SJCRH30 (cell line): Measurements from ENCODE around the gene NFS1. TPM values are rescaled to one million over a fixed set of nuclear protein-coding genes. Genes with fewer than 3 reads are reported as not detected.
"Not testable (repeated sequence)": the region's sequence is repeated elsewhere in the genome, so short reads cannot be mapped to it uniquely, and the experiment has no call there.

ENCODE experiments used
- DNase-seq, 2 experiments: peaks; one replicate each; pipeline ENCODE4 v3.0.0-alpha.2; 2015 to 2020
- H3K27ac ChIP-seq: fragments of 250-450 bp; sonication (Bioruptor Pico); 2 replicates; pipeline ENCODE4 v1.5.1; 2020; ENCODE audit warnings: mild to moderate bottlenecking, moderate library complexity
- H3K27me3 ChIP-seq: fragments of 250-450 bp; sonication (Bioruptor Pico); 2 replicates; pipeline ENCODE4 v1.5.1; 2020; ENCODE audit warnings: mild to moderate bottlenecking, moderate library complexity
- H3K36me3 ChIP-seq: fragments of 250-450 bp; sonication (Bioruptor Pico); 2 replicates; pipeline ENCODE4 v1.5.1; 2020; ENCODE audit warnings: mild to moderate bottlenecking, moderate library complexity
- H3K4me1 ChIP-seq: fragments of 250-450 bp; sonication (Bioruptor Pico); 2 replicates; pipeline ENCODE4 v1.5.1; 2020; ENCODE audit warnings: mild to moderate bottlenecking, moderate library complexity
- H3K4me3 ChIP-seq: fragments of 250-450 bp; sonication (Bioruptor Pico); 2 replicates; pipeline ENCODE4 v1.5.1; 2020; ENCODE audit warnings: mild to moderate bottlenecking, moderate library complexity
- H3K9me3 ChIP-seq: fragments of 250-450 bp; sonication (Bioruptor Pico); replicated peaks from 2 replicates; pipeline ENCODE4 v1.5.1; 2020; ENCODE audit warnings: mild to moderate bottlenecking, moderate library complexity
- total RNA-seq: library from RNA; depleted of rRNA; stranded (reverse); fragments of >200 nt; shearing (Covaris generic); gene quantifications from 2 replicates; pipeline ENCODE4 v1.2.3, GENCODE V29; 2014; rRNA removed

NFS1 gene
- 27.6 and 28.7 TPM in 2 replicates for total RNA-seq

GRCh38 chr20:35699127-35699956 is at the start of gene NFS1, which contains the start of gene ROMO1:
Gene NFS1 (minus strand): TSS chr20:35699352. CDS start chr20:35699288, 64 bp downstream.
Gene ROMO1 (plus strand): TSS chr20:35699405. CDS start chr20:35699633, 228 bp downstream.
- H3K4me3 ChIP-seq: peak within 1 kb of the TSS; percentile 88
- peak; percentile 95 to 96 for DNase-seq
- H3K27ac ChIP-seq: peak within 1 kb of the TSS; percentile 66
- peaks cover 39% of the 10 kb centered on the region for H3K36me3 ChIP-seq
- H3K27me3 ChIP-seq: no peaks in the 10 kb centered on the region
- no peaks in the 10 kb centered on the region for H3K9me3 ChIP-seq
- peaks cover 17% of the 10 kb centered on the region for H3K4me1 ChIP-seq

GRCh38 chr20:35744492-35744841 is 45.3 kb upstream of the NFS1 start:
- not testable (repeated sequence) for H3K27me3 ChIP-seq, H3K4me3 ChIP-seq, H3K9me3 ChIP-seq, DNase-seq, H3K27ac ChIP-seq
- Histone ChIP-seq H3K36me3 (peaks cover 23% of the 10 kb centered on the region), H3K4me1 (peaks cover 11% of the 10 kb centered on the region)

GRCh38 chr20:35743693-35744491 is 44.7 kb upstream of the NFS1 start:
- peak overlapping the region; percentile 74 for H3K4me3 ChIP-seq
- H3K4me1 ChIP-seq: peaks cover 11% of the 10 kb centered on the region
- peak overlapping the region; percentile 93; the same call in 1 of the 2 replicates for H3K27ac ChIP-seq
- H3K9me3 ChIP-seq: no peaks in the 10 kb centered on the region
- DNase-seq: no peak
- H3K36me3 ChIP-seq: peaks cover 29% of the 10 kb centered on the region
- H3K27me3 ChIP-seq: no peaks in the 10 kb centered on the region

GRCh38 chr20:35742741-35743523 is 43.8 kb upstream of the NFS1 start:
- no peaks in the 10 kb centered on the region for H3K27me3 ChIP-seq
- no peaks in the 10 kb centered on the region for H3K9me3 ChIP-seq
- H3K27ac ChIP-seq: peak overlapping the region; percentile 93
- H3K4me1 ChIP-seq: peaks cover 14% of the 10 kb centered on the region
- peak in 1 of 2 experiments; percentile 64 for DNase-seq
- H3K4me3 ChIP-seq: peak overlapping the region; percentile 74
- peaks cover 38% of the 10 kb centered on the region for H3K36me3 ChIP-seq

GRCh38 chr20:35741892-35742740 is 43.0 kb upstream of the NFS1 start, which contains the start of gene RBM39:
Gene RBM39 (minus strand): TSS chr20:35742260. CDS start chr20:35740874, 1,386 bp downstream.
- peak within 1 kb of the TSS; percentile 99 for H3K27ac ChIP-seq
- no peaks in the 10 kb centered on the region for H3K27me3 ChIP-seq
- no peaks in the 10 kb centered on the region for H3K9me3 ChIP-seq
- peaks cover 14% of the 10 kb centered on the region for H3K4me1 ChIP-seq
- peak; percentile 100 for DNase-seq
- peak within 1 kb of the TSS; percentile 93 for H3K4me3 ChIP-seq
- peaks cover 47% of the 10 kb centered on the region for H3K36me3 ChIP-seq

GRCh38 chr20:35739294-35740163 is 40.4 kb upstream of the NFS1 start:
- peaks cover 18% of the 10 kb centered on the region for H3K4me1 ChIP-seq
- peaks cover 72% of the 10 kb centered on the region for H3K36me3 ChIP-seq
- H3K4me3 ChIP-seq: peak overlapping the region; percentile 93
- no peaks in the 10 kb centered on the region for H3K9me3 ChIP-seq
- H3K27ac ChIP-seq: no peak overlapping the region
- H3K27me3 ChIP-seq: no peaks in the 10 kb centered on the region; the same call in 1 of the 2 replicates
- no peak for DNase-seq

- Histone ChIP-seq H3K36me3 (peaks cover 82% of the 10 kb centered on the region), H3K27me3 (no peaks in the 10 kb centered on the region; the same call in 1 of the 2 replicates), H3K4me3 (no peak overlapping the region), H3K4me1 (peaks cover 16% of the 10 kb centered on the region), H3K9me3 (no peaks in the 10 kb centered on the region), H3K27ac (no peak overlapping the region)
- no peak for DNase-seq
These were observed 39.4 kb upstream of the NFS1 start for GRCh38 chr20:35738410-35739179.

- H3K9me3 ChIP-seq: no peaks in the 10 kb centered on the region
- DNase-seq: no peak
- no peak overlapping the region for H3K4me3 ChIP-seq
- peaks cover 11% of the 10 kb centered on the region for H3K4me1 ChIP-seq
- peaks cover 89% of the 10 kb centered on the region for H3K36me3 ChIP-seq
- no peak overlapping the region for H3K27ac ChIP-seq
- H3K27me3 ChIP-seq: no peaks in the 10 kb centered on the region; the same call in 1 of the 2 replicates
These were observed 38.7 kb upstream of the NFS1 start for GRCh38 chr20:35737865-35738333.

GRCh38 chr20:35735826-35736470 is 36.8 kb upstream of the NFS1 start:
- no peaks in the 10 kb centered on the region for H3K9me3 ChIP-seq
- no peak overlapping the region for H3K4me3 ChIP-seq
- H3K4me1 ChIP-seq: peaks cover 11% of the 10 kb centered on the region
- H3K27ac ChIP-seq: no peak overlapping the region
- no peaks in the 10 kb centered on the region; the same call in 1 of the 2 replicates for H3K27me3 ChIP-seq
- peaks cover 98% of the 10 kb centered on the region for H3K36me3 ChIP-seq
- no peak for DNase-seq

- H3K36me3 ChIP-seq: peaks cover 100% of the 10 kb centered on the region
- H3K27ac ChIP-seq: no peak overlapping the region
- no peaks in the 10 kb centered on the region for H3K9me3 ChIP-seq
- peaks cover 7% of the 10 kb centered on the region for H3K4me1 ChIP-seq
- no peak for DNase-seq
- no peaks in the 10 kb centered on the region; the same call in 1 of the 2 replicates for H3K27me3 ChIP-seq
- H3K4me3 ChIP-seq: no peak overlapping the region
These were observed 35.9 kb upstream of the NFS1 start for GRCh38 chr20:35734777-35735649.

GRCh38 chr20:35734374-35734773 is 35.2 kb upstream of the NFS1 start:
- no peak overlapping the region for H3K4me3 ChIP-seq
- no peaks in the 10 kb centered on the region; the same call in 1 of the 2 replicates for H3K27me3 ChIP-seq
- DNase-seq: no peak
- H3K4me1 ChIP-seq: peaks cover 7% of the 10 kb centered on the region
- H3K9me3 ChIP-seq: no peaks in the 10 kb centered on the region
- no peak overlapping the region for H3K27ac ChIP-seq
- peaks cover 100% of the 10 kb centered on the region for H3K36me3 ChIP-seq
